DOHH2 (cell line): ENCODE measurements around the gene EML4.

Source experiments
- EZH2phosphoT487 ChIP-seq: fragments of 200-600 bp; sonication (generic); IDR thresholded peaks from 2 replicates; pipeline ENCODE4 v1.6.1; 2017; ENCODE audit warnings: borderline replicate concordance, mild to moderate bottlenecking, antibody characterized with exemption, low read length, moderate library complexity, mixed read lengths
- TF ChIP-seq, protein P1 (sequence below): fragments of 200-600 bp; sonication (generic); IDR thresholded peaks from one replicate; pipeline ENCODE4 v1.5.1; 2014; ENCODE audit warnings: antibody characterized with exemption, mild to moderate bottlenecking, low read depth, low read length; ENCODE audit not compliant: poor library complexity, severe bottlenecking

DNA sequence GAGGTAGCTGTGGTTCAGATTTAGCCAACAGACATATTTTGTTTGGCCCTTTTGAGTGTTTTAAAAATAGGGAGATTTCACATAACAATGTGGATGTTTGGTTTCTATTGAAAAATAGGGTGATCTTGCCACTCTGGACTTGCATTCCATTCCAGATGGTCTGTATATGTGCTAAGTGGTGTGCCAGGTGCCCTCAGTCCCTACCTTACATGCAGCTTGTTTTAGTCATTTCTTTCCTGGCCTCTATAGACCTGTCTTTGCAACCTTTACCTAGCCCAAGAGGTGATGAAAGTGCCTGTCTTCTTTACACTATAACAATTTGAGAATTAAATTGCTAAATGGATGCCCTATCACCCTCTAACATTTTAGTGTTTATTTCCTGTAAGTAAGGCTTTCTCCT is 11.1 kb downstream of the EML4 start:
- TF ChIP-seq, protein P1, sequence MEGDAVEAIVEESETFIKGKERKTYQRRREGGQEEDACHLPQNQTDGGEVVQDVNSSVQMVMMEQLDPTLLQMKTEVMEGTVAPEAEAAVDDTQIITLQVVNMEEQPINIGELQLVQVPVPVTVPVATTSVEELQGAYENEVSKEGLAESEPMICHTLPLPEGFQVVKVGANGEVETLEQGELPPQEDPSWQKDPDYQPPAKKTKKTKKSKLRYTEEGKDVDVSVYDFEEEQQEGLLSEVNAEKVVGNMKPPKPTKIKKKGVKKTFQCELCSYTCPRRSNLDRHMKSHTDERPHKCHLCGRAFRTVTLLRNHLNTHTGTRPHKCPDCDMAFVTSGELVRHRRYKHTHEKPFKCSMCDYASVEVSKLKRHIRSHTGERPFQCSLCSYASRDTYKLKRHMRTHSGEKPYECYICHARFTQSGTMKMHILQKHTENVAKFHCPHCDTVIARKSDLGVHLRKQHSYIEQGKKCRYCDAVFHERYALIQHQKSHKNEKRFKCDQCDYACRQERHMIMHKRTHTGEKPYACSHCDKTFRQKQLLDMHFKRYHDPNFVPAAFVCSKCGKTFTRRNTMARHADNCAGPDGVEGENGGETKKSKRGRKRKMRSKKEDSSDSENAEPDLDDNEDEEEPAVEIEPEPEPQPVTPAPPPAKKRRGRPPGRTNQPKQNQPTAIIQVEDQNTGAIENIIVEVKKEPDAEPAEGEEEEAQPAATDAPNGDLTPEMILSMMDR, result no peak
- TF ChIP-seq EZH2phosphoT487, result no peak
